HG02642 (cell line): ENCODE results near the gene PRLR.
"Not testable (repeated sequence)": the region's sequence is repeated elsewhere in the genome, so short reads cannot be mapped to it uniquely, and the experiment has no call there.

ENCODE experiments used
- ATAC-seq: cut with Tn5 transposase; IDR thresholded peaks from one replicate; pipeline ENCODE4 v1.9.1; 2021; ENCODE audit warnings: mild to moderate bottlenecking; ENCODE audit not compliant: unreplicated experiment, poor library complexity

PRLR gene

GRCh38 chr5:35133186-35133585 lies 97.1 kb downstream of the PRLR start:
- ATAC-seq = no peak

- no peak for ATAC-seq
Measured at GRCh38 chr5:35131723-35132122, 98.6 kb downstream of the PRLR start.

- no peak for ATAC-seq
Measured at GRCh38 chr5:35129921-35130485, 100.3 kb downstream of the PRLR start.

GRCh38 chr5:35129276-35129675 lies 101.0 kb downstream of the PRLR start:
- ATAC-seq = no peak

- ATAC-seq = no peak
Measured at GRCh38 chr5:35127006-35127405, 103.3 kb downstream of the PRLR start.

- no peak for ATAC-seq
Measured at GRCh38 chr5:35125746-35126145, 104.5 kb downstream of the PRLR start.

GRCh38 chr5:35124932-35125331 lies 105.4 kb downstream of the PRLR start:
- no peak for ATAC-seq

- no peak for ATAC-seq
Measured at GRCh38 chr5:35122819-35123218, 107.5 kb downstream of the PRLR start.

- ATAC-seq = no peak
Measured at GRCh38 chr5:35120715-35121114, 109.6 kb downstream of the PRLR start.

GRCh38 chr5:35117967-35118366 lies 112.3 kb downstream of the PRLR start:
- ATAC-seq = peak; percentile 72

GRCh38 chr5:35115920-35116319 lies 114.4 kb downstream of the PRLR start:
- no peak for ATAC-seq

- ATAC-seq = no peak
Measured at GRCh38 chr5:35114698-35115097, 115.6 kb downstream of the PRLR start.

- no peak for ATAC-seq
Measured at GRCh38 chr5:35112300-35112699, 118.0 kb downstream of the PRLR start.

GRCh38 chr5:35104550-35104949 lies 125.7 kb downstream of the PRLR start:
- ATAC-seq = not testable (repeated sequence)

GRCh38 chr5:35103637-35104299 lies 126.5 kb downstream of the PRLR start:
- no peak for ATAC-seq

- not testable (repeated sequence) for ATAC-seq
Measured at GRCh38 chr5:35101720-35102119, 128.6 kb downstream of the PRLR start.

- ATAC-seq = no peak
Measured at GRCh38 chr5:35101016-35101415, 129.3 kb downstream of the PRLR start.

GRCh38 chr5:35098214-35098613 lies 132.1 kb downstream of the PRLR start:
- no peak for ATAC-seq

- ATAC-seq = no peak
Measured at GRCh38 chr5:35096932-35097331, 133.4 kb downstream of the PRLR start.

- no peak for ATAC-seq
Measured at GRCh38 chr5:35096216-35096615, 134.1 kb downstream of the PRLR start.

GRCh38 chr5:35095366-35095765 lies 134.9 kb downstream of the PRLR start:
- no peak for ATAC-seq

GRCh38 chr5:35094948-35095347 lies 135.3 kb downstream of the PRLR start:
- no peak for ATAC-seq
